GM19372 (cell line): ENCODE results near the gene PTPN1.
"Not testable (repeated sequence)": the region's sequence is repeated elsewhere in the genome, so short reads cannot be mapped to it uniquely, and the experiment has no call there.

ENCODE experiments used
- ATAC-seq: cut with Tn5 transposase; IDR thresholded peaks from one replicate; pipeline ENCODE4 v1.9.1; 2021; ENCODE audit warnings: mild to moderate bottlenecking, low read depth, moderate library complexity; ENCODE audit not compliant: unreplicated experiment

The PTPN1 gene

DNA sequence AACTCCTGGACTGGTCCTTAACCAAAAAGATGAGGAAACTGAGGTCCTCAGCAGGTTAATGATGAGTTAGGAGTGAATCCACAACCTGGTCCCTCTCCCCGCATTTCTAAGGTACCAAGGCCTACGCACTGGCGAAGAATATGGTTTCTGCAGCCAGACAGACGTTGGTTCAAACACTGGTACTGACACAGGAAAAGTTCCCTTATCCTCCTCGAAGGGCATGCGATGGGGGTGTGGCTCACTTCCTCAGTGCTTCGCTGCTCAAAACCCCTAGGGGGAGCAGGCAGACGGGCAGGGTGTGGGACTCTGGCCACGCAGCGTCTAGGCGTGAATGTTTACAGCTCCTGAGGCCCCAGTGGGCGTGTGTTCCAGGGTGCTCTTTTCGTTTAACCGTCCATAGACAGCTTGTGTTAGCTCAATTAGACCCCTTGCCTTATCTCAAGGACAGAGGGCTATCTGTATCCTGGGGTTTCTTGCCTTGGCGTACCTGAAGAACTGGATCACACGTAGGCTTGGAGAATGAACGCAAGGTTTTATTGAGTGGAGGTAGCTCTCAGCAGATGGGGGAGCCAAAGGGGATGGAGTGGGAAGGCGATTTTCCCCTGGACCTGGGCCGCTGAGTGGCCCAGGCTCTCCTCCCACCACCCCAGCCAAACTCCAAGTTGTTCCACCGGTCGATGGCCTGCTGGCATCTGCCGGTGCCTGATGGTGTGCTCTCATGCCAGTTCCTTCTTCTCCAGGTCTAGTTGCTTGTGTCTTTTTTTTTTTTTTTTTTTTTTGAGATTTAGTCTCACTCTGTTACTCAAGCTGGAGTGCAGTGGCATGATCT, 31.8 kb upstream of the PTPN1 start:
- ATAC-seq, result peak; percentile 74

DNA sequence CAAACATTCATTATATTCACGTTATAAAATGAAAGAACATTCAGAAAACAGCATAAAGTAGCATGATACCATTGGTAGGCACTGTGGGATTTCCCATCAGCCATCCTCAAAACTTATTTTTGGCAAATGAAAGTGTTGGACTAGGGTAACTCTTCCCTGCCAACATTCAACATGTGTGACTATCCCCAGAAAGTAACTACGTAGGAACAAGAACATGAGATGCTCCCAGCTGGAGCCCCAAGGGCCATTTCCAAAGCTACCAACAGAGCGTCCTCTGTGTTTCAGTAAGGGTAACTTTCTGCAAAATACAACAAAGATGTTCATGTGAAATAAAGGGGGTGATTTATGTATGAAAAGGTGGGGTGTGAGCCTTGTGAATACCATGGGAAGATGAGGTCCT, 28.4 kb upstream of the PTPN1 start:
- no peak for ATAC-seq

- no peak for ATAC-seq
These were observed 27.7 kb upstream of the PTPN1 start for GRCh38 chr20:50482396-50482981.

DNA sequence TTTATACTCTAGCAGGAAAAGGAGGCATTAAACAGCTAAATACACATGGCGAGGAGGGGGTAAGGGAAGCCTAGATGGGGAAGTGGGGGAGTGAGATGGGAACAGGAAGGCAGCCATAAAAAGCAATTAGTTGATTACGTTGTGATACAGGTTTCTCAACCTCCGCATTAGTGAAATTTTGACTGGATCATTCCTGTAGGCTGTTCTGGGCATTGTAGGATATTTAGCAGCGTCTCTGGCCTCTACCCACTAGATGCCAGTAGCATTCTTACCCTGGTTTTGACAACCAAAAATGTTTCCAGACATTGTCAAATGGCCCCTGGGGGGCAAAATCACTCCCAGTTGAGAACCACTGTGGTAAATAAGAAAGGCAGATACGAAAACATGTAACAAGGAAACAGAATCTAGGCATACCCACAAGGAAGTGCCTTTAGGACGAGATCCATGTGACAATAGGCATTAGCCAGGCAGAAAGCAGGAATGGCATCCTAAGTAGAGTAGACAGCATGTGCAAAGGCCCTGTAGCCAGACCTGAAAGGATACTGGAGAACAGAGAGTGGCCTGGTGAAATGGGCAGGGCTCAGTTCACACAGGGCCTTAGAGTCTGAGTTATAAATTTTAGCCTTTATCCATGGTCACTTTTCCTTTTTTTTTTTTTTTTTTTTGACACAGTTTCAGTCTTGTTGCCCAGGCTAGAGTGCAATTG, 25.8 kb upstream of the PTPN1 start:
- ATAC-seq, result no peak

GRCh38 chr20:50487397-50487796, 22.8 kb upstream of the PTPN1 start:
- no peak for ATAC-seq

GRCh38 chr20:50488236-50488806, 21.9 kb upstream of the PTPN1 start:
- ATAC-seq, result no peak

DNA sequence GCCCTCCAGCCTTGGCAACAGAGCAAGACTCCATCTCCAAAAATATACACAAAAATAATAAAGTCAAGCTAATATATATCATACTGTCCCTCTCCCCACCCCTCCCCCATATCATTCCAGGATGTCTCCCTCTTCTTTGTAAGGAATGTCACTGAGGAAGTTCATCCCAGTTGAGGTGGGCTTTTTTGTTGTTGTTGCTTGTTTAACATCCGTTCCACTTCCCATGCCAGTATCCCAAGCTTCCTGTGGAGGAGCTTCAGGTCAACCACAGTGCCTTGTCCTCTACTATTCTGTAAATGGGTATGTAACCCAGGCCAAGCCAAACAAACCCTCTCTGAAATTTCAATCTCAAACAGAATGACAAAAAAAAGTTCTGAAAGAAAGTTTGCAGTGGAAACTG, 19.0 kb upstream of the PTPN1 start:
- ATAC-seq, result no peak

DNA sequence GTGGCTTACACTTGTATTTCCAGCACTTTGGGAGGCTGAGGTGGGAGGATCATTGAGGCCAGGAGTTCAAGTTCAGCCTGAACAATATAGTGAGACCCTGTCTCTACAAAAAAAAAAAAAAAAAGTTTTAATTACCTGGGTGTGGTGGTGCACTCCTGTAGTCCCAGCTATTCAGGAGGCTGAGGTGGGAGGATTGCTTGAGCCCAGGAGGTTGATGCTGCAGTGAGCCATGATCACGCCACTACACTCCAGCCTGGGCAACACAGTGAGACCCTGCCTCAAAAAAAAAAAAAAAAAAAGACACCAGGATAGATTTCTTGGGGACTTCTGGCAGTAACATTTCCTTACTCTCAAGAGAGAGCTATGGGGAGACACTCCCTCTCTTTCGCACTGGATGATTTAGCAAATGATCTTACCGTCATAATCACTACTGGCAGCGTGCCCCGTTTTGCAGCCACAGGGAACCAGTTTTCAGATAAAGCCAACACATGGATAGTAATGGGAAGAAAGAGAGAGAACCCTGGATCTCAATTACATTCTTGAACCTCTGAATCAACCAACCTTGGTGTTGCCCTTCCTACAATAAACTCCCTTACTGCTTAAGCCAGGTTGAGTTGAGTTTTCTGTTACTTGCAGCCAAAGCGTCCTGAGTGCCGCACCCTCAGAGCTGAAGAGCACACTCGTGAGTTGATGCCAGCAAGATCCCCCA, 18.1 kb upstream of the PTPN1 start:
- no peak for ATAC-seq

DNA sequence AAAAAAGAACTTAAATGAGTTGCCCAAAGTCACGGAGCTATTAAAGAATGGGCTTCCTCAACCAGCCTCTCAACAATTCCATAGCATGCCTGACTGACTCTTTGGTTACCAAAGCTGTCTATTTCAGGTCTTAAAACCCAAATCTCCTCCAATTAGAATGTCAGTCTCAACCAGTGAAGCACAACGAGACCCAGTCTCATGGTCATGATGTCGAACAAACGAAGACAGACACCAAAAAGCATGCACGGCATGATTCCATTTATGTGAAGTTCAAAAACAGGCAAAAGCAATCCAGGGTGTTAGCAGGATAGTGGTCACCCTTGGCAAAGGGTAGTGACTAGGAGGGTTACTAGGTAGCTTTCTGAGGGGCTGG, 16.3 kb upstream of the PTPN1 start:
- no peak for ATAC-seq

DNA sequence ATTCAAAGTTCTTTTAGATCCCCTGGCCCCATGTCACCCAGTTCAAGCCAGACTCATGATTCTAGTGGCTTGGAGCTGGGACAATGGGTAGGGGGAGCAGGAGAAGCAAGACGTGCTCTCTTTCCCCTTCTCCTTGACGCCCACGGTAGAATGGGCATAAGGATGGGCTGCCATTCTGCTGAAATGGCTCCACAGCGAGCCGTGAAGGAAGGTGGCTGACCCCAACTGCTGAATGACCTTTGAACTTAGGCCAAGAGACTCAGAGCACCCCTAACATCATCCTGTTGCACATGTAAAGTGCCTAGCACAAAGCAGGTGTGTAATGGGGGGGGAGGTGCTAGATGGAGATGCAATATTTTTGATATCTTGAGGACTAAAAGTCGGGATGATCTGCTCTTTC, 15.8 kb upstream of the PTPN1 start:
- no peak for ATAC-seq

DNA sequence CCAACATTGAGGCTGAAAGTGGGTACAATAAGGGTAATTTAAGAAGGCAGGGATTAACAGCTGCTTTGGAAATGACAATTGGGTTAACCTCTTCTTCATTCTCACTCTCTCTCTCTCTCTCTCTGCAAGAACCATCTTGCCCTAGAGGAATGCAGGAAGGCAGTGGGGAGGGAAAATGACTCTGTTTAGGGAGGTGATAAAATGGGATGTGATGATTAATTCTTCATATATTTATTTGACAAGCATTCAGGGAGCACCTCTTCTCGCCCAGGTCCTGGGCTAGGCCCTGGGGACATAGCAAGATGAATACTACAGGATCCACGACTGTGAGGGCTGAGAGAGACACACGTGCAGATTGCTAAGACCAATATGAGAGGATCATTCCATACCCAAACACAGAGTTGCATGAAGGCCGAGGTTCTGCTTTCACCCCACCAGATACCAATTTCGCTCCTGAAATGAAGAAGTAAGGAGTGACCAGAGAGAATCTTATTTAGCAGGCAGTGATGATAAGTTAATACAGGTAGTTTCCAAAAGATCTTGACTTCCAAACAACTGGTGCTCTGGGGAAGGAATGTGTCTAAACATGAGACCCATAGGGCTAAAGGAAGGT, 13.3 kb upstream of the PTPN1 start:
- ATAC-seq, result no peak

GRCh38 chr20:50498071-50498776, 12.0 kb upstream of the PTPN1 start:
- no peak for ATAC-seq

- ATAC-seq, result no peak
These were observed 10.2 kb upstream of the PTPN1 start for GRCh38 chr20:50499938-50500337.

DNA sequence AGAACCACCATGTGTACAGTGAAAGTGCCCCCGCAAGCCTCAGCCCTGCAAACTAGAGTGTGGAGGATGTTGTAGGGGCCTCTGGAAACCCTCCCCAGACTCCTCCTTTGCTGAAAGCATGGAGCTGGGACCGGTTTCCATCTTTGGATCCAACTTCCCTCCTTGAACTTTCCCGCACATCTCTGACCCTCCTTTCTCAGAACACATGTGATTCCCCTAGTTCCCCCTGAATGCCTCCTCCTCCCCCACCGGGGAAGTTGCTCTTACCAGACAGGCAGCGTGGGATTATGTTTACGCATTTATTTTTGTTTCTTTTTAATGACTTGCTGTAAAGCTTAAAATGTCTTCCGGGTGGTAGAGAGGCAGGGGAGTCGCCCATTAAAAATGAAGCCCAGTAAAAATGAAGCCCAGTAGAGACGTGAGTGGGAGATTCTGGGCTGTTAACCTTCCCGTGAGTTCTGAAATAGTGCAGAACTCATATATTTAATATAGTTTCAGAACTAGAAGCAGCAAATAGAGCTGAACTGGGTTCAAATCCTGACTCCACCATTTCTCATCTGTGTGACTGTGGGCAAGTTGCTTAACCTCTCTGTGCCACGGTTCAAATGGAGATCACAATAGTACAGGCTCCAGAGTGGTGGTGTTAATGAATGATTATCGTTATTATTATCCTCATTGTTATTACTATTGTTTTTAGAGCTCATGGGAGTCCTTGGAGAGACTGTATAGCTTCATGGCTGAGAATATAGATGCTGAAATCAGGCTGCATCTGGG, 8.0 kb upstream of the PTPN1 start:
- ATAC-seq, result no peak

GRCh38 chr20:50504231-50504823, 5.9 kb upstream of the PTPN1 start:
- no peak for ATAC-seq

DNA sequence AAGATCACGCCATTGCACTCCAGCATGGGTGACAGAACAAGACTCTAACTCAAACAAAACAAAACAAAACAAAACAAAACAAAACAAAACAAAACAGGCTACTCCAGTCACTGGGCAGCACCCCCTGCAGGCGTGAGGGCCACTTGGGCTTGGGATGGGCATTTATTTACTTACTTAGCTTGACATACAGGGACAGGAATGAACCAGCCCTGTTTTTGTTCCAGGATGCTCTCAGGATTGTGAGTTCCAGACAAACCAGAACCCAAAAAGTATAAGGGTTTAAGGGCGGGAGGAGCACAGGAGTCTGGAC, 4.0 kb upstream of the PTPN1 start:
- ATAC-seq, result no peak

GRCh38 chr20:50507745-50508144, 2.4 kb upstream of the PTPN1 start:
- ATAC-seq, result not testable (repeated sequence)

- no peak for ATAC-seq
These were observed 1.9 kb upstream of the PTPN1 start for GRCh38 chr20:50508171-50508755.
